HCT116 (cell line): ENCODE data around the gene SMAP2. TPM values are rescaled to one million over a fixed set of nuclear protein-coding genes. Genes with fewer than 3 reads are reported as not detected.

Experiments
- ATAC-seq: fragments of 200-7000 bp; cut with Tn5 transposase; 2 replicates; pipeline ENCODE4 v1.9.1; 2020; ENCODE audit warnings: mild to moderate bottlenecking, moderate library complexity
- BruUV-seq: library from RNA; stranded (reverse); fragments of 400-500 nt; replicated peaks from 2 replicates; lab custom pipeline; 2021; lab: Mats Ljungman, UMichigan
- CTCF ChIA-PET: fragments of 300-600 bp; sonication (Branson Sonifier 250); formaldehyde crosslinking; loops from one replicate; lab custom pipeline; 2021; ENCODE audit warnings: antibody characterized with exemption; lab: Charles Lee
- POLR2A ChIA-PET: fragments of 300-600, 350-600 bp; sonication (Branson Sonifier 250); formaldehyde crosslinking; loops from one replicate; lab custom pipeline; 2021; ENCODE audit warnings: antibody characterized with exemption; lab: Charles Lee
- RAD21 ChIA-PET, 2 experiments: fragments of 300-600 bp; sonication (Branson Sonifier 250); formaldehyde crosslinking; loops; one replicate each; lab custom pipeline; 2023; ENCODE audit warnings: low total read pairs in 2 of 2; ENCODE audit not compliant: uncharacterized antibody in 2 of 2, unreplicated experiment in 2 of 2, low non-redundant PET in 1 of 2; lab: Charles Lee
- DNase-seq: peaks from one replicate; pipeline ENCODE4 v3.0.0-alpha.2; 2010; ENCODE audit warnings: low read depth, low spot score
- H2AFZ ChIP-seq: fragments of 200-600 bp; shearing (Covaris generic), sonication (generic); 2 replicates; pipeline ENCODE4 v1.6.1; 2017; ENCODE audit warnings: low read depth, mixed run types, mixed read lengths, antibody characterized with exemption, low read length; ENCODE audit not compliant: poor library complexity, severe bottlenecking
- H3K27ac ChIP-seq: 2 replicates; pipeline ENCODE4 v1.5.1; 2012; ENCODE audit warnings: low read depth, low read length
- H3K27me3 ChIP-seq: fragments of 200-600 bp; sonication (generic); 2 replicates; pipeline ENCODE4 v1.6.1; 2016; ENCODE audit warnings: mixed run types, low read length, mixed read lengths; ENCODE audit not compliant: insufficient read depth
- H3K36me3 ChIP-seq, 2 experiments: fragments of 200-500 bp in 1 of 2; fragments of 200-600 bp in 1 of 2; sonication (Bioruptor generic) in 1 of 2; sonication (generic) in 1 of 2; 2 replicates each; pipeline versions ENCODE4 v1.5.1 to v1.6.1; 2014 to 2016; ENCODE audit warnings: low read length in 2 of 2, inconsistent platforms in 1 of 2, mixed read lengths in 1 of 2, mixed run types in 1 of 2; ENCODE audit not compliant: insufficient read depth in 2 of 2, control insufficient read depth in 1 of 2
- H3K4me1 ChIP-seq, 2 experiments: fragments of 200-600 bp in 1 of 2; sonication (generic) in 1 of 2; 2 replicates each; pipeline versions ENCODE4 v1.5.1 to v1.6.1; 2012 to 2017; ENCODE audit warnings: low read length in 2 of 2, inconsistent platforms in 1 of 2, mild to moderate bottlenecking in 1 of 2, mixed read lengths in 1 of 2, mixed run types in 1 of 2, moderate library complexity in 1 of 2; ENCODE audit not compliant: insufficient read depth in 2 of 2, control insufficient read depth in 1 of 2
- H3K4me2 ChIP-seq: fragments of 200-600 bp; sonication (generic); 2 replicates; pipeline ENCODE4 v1.6.1; 2017; ENCODE audit warnings: mixed run types, low read length, mixed read lengths
- H3K4me3 ChIP-seq, 2 experiments: fragments of 200-600 bp in 1 of 2; sonication (generic) in 1 of 2; replicated peaks in 1 of 2; 2 replicates each; pipeline ENCODE4 v1.5.1; 2011 to 2016; ENCODE audit warnings: low read length in 2 of 2, control low read depth in 1 of 2, low read depth in 1 of 2, mild to moderate bottlenecking in 1 of 2, mixed read lengths in 1 of 2, mixed run types in 1 of 2
- H3K79me2 ChIP-seq: fragments of 200-600 bp; sonication (generic); 2 replicates; pipeline ENCODE4 v1.6.1; 2017; ENCODE audit warnings: mild to moderate bottlenecking, mixed run types, low read length, moderate library complexity, mixed read lengths; ENCODE audit not compliant: insufficient read depth
- H3K9ac ChIP-seq: fragments of 200-600 bp; sonication (generic); 2 replicates; pipeline ENCODE4 v1.6.1; 2016; ENCODE audit warnings: low read length, mixed read lengths
- H3K9me2 ChIP-seq: fragments of 200-600 bp; sonication (generic), shearing (Covaris generic); 2 replicates; pipeline ENCODE4 v1.6.1; 2017; ENCODE audit warnings: mixed run types, mild to moderate bottlenecking, moderate library complexity; ENCODE audit not compliant: insufficient read depth
- H3K9me3 ChIP-seq, 2 experiments: fragments of 200-500 bp in 1 of 2; fragments of 200-600 bp in 1 of 2; sonication (Bioruptor generic) in 1 of 2; sonication (generic) in 1 of 2; 2 replicates each; pipeline ENCODE4 v1.6.1; 2014 to 2017; ENCODE audit warnings: low read length in 2 of 2, mixed read lengths in 2 of 2, inconsistent platforms in 1 of 2, low read depth in 1 of 2, mild to moderate bottlenecking in 1 of 2, mixed run types in 1 of 2, moderate library complexity in 1 of 2; ENCODE audit not compliant: control insufficient read depth in 1 of 2, insufficient read depth in 1 of 2
- H4K20me1 ChIP-seq: fragments of 200-600 bp; sonication (generic), shearing (Covaris generic); 2 replicates; pipeline ENCODE4 v1.6.1; 2017; ENCODE audit warnings: mixed run types, mild to moderate bottlenecking, moderate library complexity; ENCODE audit not compliant: insufficient read depth
- CBX3 ChIP-seq: IDR thresholded peaks from 2 replicates; pipeline ENCODE4 v1.6.1; 2012; ENCODE audit warnings: low read depth
- CEBPB ChIP-seq: IDR thresholded peaks from 2 replicates; pipeline ENCODE4 v1.6.1; 2012; ENCODE audit warnings: low read depth
- EGR1 ChIP-seq: IDR thresholded peaks from 2 replicates; pipeline ENCODE4 v1.6.1; 2012; ENCODE audit warnings: low read depth
- ELF1 ChIP-seq: IDR thresholded peaks from 2 replicates; pipeline ENCODE4 v1.6.1; 2012; ENCODE audit warnings: low read depth, borderline replicate concordance
- EZH2 ChIP-seq: fragments of 200-600 bp; sonication (generic); IDR thresholded peaks from 2 replicates; pipeline ENCODE4 v1.6.1; 2017; ENCODE audit warnings: antibody characterized with exemption, mixed run types
- EZH2phosphoT487 ChIP-seq: fragments of 200-600 bp; IDR thresholded peaks from 2 replicates; pipeline ENCODE4 v1.6.1; 2018; ENCODE audit warnings: antibody characterized with exemption, borderline replicate concordance
- FOSL1 ChIP-seq: IDR thresholded peaks from 2 replicates; pipeline ENCODE4 v1.6.1; 2012; ENCODE audit warnings: low read depth
- JUND ChIP-seq: IDR thresholded peaks from 2 replicates; pipeline ENCODE4 v1.6.1; 2012
- MAX ChIP-seq: IDR thresholded peaks from 2 replicates; pipeline ENCODE4 v1.6.1; 2012
- POLR2AphosphoS5 ChIP-seq: IDR thresholded peaks from 2 replicates; pipeline ENCODE4 v1.6.1; 2011; ENCODE audit warnings: mild to moderate bottlenecking, low read depth, low read length, moderate library complexity
- SIN3A ChIP-seq: IDR thresholded peaks from 2 replicates; pipeline ENCODE4 v1.6.1; 2012; ENCODE audit warnings: low read depth
- SP1 ChIP-seq: IDR thresholded peaks from 2 replicates; pipeline ENCODE4 v1.6.1; 2012; ENCODE audit warnings: low read depth
- TCF7L2 ChIP-seq: IDR thresholded peaks from 2 replicates; pipeline ENCODE4 v1.7.0; 2011; ENCODE audit warnings: borderline replicate concordance, inconsistent platforms; ENCODE audit not compliant: insufficient read depth, insufficient read length; ENCODE audit errors: extremely low read depth
- YY1 ChIP-seq: IDR thresholded peaks from 2 replicates; pipeline ENCODE4 v1.6.1; 2011; ENCODE audit warnings: low read length, low read depth, moderate library complexity, mild to moderate bottlenecking; ENCODE audit not compliant: insufficient replicate concordance; ENCODE audit errors: extremely low read depth
- ZFX ChIP-seq: fragments of 450-650 bp; IDR thresholded peaks from 2 replicates; pipeline ENCODE4 v1.6.1; 2017
- intact Hi-C: fragments of 100-400 bp; cut with micrococcal nuclease; formaldehyde crosslinking; loops from 2 replicates; pipeline ENCODE4 v1.10.0; 2022
- total RNA-seq: library from RNA; stranded (reverse); gene quantifications from one replicate; pipeline ENCODE4 v1.2.1, GENCODE V29; 2021; ENCODE audit not compliant: unreplicated experiment
- TF ChIP-seq, protein P1 (sequence below): IDR thresholded peaks from 2 replicates; pipeline ENCODE4 v1.6.1; 2012

SMAP2 gene
- total RNA-seq, 1 experiment from 2014 or later: 16.4 TPM

GRCh38 chr1:40382108-40382460 lies 8.6 kb downstream of the SMAP2 start:
- BruUV-seq: no TSS peak
- ChIA-PET POLR2A (no interaction called here), CTCF (no interaction called here), RAD21 (no interaction called here)
- Histone ChIP-seq H3K9me2 (no peaks in the 10 kb centered on the region), H3K9me3 (no peaks in the 10 kb centered on the region), H3K4me3 (no peak overlapping the region), H3K79me2 (peaks cover 24% of the 10 kb centered on the region), H3K9ac (no peak overlapping the region), H3K36me3 (no peaks in the 10 kb centered on the region), H3K27me3 (no peaks in the 10 kb centered on the region), H2AFZ (no peak overlapping the region), H3K4me1 (no peaks in the 10 kb centered on the region), H4K20me1 (no peaks in the 10 kb centered on the region), H3K27ac (no peak overlapping the region), H3K4me2 (no peak overlapping the region)
- ATAC-seq (no peak), DNase-seq (no peak)
- TF ChIP-seq YY1 (no peak), ZFX (no peak), FOSL1 (no peak), JUND (no peak), EZH2 (no peak), CBX3 (no peak), POLR2AphosphoS5 (no peak), EZH2phosphoT487 (no peak), SIN3A (no peak), SP1 (no peak), TCF7L2 (no peak), EGR1 (no peak), CEBPB (no peak), MAX (no peak), ELF1 (no peak)
- TF ChIP-seq, protein P1, sequence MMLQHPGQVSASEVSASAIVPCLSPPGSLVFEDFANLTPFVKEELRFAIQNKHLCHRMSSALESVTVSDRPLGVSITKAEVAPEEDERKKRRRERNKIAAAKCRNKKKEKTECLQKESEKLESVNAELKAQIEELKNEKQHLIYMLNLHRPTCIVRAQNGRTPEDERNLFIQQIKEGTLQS: no peak
- intact Hi-C loops: no loop called here
